Measurements from ENCODE around the gene FURIN.
"Not testable (repeated sequence)": the region's sequence is repeated elsewhere in the genome, so short reads cannot be mapped to it uniquely, and the experiment has no call there.

Gene FURIN

GRCh38 chr15:90918034-90918788 lies 49.8 kb downstream of the FURIN start:
- DNase-seq = no peak

- DNase-seq = no peak
Measured at GRCh38 chr15:90918835-90919234, 50.4 kb downstream of the FURIN start.

GRCh38 chr15:90921887-90922286 lies 53.5 kb downstream of the FURIN start:
- DNase-seq = no peak

DNA sequence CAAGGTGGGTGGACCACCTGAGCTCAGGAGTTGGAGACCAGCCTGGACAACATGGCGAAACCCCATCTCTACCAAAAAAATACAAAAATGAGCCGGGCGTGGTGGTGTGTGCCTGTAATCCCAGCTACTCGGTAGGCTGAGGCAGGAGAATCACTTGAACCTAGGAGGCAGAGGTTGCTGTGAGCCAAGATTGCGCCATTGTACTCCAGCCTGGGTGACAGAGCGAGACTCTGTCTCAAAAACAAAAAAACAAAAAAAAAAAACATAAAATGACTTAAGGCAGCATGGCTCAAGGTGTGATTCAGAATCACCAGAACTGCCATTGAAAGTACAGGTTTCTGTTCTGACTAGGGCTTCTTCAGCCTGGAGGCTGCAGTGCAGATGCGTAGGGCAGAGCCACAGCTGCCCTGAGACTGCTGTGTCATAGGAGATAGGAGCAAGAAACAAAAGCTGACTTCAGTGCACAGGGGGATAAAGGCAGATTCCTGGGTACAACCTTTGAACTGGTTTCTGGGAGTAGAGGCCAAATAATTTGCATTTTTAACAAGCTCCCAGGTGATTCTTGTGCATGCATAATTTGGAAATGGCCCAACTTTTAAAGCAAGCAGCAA lies 54.4 kb downstream of the FURIN start:
- not testable (repeated sequence) for DNase-seq

- no peak for DNase-seq
Measured at GRCh38 chr15:90924375-90924774, 56.0 kb downstream of the FURIN start.

DNA sequence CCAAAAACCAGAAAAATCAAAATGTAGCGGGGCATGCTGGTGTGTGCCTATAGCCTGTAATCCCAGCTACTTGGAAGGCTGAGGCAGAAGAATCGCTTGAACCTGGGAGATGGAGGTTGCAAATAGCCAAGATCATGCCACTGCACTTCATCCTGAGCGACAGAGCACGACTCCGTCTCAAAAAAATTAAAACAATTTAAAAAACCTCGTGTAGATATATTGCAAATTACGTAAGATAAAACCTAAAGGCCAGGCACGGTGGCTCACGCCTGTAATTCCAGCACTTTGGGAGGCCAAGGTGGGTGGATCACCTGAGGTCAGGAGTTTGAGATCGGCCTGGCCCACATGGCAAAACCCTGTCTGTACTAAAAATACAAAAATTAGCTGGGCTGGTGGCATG lies 58.4 kb downstream of the FURIN start:
- not testable (repeated sequence) for DNase-seq

DNA sequence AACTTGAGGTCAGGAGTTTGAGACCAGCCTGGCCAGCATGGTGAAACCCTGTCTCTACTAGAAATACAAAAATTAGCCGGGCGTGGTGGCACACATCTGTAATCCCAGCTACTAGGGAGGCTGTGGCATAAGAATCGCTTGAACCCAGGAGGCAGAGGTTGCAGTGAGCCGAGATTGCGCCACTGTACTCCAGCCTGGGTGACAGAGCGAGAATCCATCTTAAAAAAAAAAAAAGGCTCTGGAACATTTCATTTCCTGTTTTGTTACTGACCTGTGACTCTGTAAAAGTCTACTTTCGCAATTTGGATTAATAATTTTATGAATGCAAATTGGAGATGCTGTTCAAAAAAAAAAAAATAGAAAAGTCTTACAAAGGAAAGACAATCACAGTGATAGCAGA lies 59.7 kb downstream of the FURIN start:
- not testable (repeated sequence) for DNase-seq

GRCh38 chr15:90929246-90930019 lies 61.0 kb downstream of the FURIN start:
- DNase-seq = no peak

- no peak for DNase-seq
Measured at GRCh38 chr15:90930861-90931574, 62.6 kb downstream of the FURIN start.

DNA sequence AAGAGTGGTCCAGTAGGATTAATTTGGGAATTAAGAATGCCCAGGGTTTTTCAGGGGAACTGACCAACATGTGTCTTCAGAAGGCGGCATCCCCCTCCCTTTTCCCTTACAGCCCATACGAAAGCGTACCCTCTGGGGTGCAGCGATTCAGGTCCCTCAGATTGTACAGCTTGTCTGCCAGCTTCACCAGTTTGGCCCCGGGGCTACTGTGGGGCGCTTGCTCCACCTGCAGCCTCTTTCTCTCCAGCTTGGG lies 63.1 kb downstream of the FURIN start:
- no peak for DNase-seq

DNA sequence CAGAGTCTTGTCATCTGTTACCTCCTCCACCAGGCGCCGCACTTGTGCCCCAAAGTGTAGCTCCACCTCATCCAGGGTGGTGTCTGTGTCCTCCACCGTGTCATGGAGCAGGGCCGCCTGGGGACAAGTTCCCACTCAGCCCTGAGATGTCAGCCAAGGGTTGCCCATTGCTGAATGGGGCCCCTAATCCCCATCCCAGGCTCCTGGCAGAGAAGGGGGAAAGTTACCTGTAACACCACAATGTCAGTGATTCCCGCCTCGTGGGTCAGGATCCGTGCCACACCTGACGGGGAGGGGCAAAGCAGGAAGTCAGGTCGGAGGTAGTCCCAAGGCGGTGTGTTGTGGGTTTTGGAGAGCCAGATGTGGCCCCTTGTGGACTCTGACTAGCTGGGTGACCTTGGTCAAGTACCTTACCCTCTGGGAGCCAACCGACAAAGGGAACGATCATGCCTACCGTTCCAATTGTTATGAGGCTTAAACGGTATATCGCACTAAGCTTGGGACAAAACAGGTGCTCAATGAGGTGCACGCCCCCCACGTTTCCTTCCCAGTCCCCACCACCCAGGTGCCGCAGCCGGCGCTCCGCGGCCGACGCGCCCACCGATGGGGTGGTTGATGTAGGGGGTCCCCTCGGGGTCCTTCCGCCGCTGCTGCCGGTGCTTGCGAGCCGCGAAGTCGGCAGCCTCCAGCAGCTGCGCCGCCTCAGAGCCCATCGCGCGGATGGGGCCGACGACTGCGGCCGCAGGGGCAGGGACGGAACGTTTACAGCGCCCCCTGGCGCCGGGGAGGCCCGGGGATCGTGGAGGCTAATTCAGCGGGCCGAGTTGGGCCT lies 63.7 kb downstream of the FURIN start, which contains the start of gene HDDC3:
Gene HDDC3 (minus strand): TSS at position 722 of the 832 bp plus-strand sequence. CDS start 9 bp downstream, at position 713.
- DNase-seq = peak; percentile 87

DNA sequence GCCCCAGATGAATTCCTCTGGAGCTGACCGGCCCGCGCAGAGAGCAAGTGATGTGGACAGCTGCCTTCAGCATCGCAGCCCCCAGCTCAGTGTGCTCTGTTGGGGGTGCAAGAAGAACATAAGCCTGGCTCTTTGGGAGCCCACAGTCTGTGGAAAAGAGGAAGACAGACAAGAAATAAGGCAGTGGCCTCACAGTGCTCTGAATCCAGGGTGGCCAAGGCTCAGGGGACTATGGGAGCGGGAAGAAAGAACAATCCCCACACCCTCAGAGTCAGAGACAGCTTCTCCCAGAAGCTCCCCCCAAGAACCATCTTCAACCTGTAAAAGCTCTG lies 64.2 kb downstream of the FURIN start:
- DNase-seq = no peak

All from effector CD4-positive, alpha-beta T cell (primary cell).